Neural cell (in vitro differentiated cells): ENCODE results near the gene FH.

Experiments
- EZH2 ChIP-seq: fragments of 200-600, 300-800 bp; shearing (Covaris generic), sonication (generic); IDR thresholded peaks from 2 replicates; pipeline ENCODE4 v1.6.1; 2014; ENCODE audit warnings: antibody characterized with exemption, low read length, borderline replicate concordance, mild to moderate bottlenecking; ENCODE audit not compliant: insufficient read depth, poor library complexity, severe bottlenecking
- POLR2AphosphoS5 ChIP-seq: IDR thresholded peaks from 2 replicates; pipeline ENCODE4 v1.6.1; 2012
- TF ChIP-seq, protein P1 (sequence below): fragments of 450-650 bp; IDR thresholded peaks from 2 replicates; pipeline ENCODE4 v1.5.1; 2014; ENCODE audit warnings: antibody characterized with exemption, mild to moderate bottlenecking, moderate library complexity; ENCODE audit not compliant: poor library complexity, severe bottlenecking
- TF ChIP-seq, protein P2 (sequence below): IDR thresholded peaks from 2 replicates; pipeline ENCODE4 v1.6.1; 2012; ENCODE audit warnings: borderline replicate concordance

DNA sequence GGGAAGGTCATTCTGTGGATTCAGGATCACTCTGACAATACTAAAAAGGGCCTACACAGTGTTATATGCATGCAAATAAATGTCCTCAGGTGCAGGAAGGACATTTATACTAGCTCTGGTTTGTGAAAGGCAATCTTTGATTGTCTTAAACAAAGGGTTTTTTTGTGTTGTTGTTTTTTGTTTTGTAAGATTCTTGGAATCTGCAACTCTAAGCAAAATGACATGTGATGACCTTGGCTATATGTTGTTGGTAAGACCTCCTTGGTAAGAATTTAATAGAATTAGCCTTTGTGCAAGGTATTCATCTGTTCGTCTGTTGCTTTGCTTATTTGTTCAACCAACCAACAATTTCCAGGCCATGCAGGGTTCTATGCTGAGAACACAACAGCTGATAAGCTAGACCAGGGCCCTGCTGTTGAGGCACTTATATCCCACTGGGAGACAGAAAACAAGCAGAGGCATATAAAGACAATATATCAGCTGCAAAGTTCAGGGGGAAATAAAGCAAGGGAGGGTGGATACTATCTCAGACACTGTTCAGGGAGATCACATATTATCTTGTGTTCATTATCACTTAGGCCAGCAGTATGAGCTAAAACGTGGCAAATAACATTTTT is 60.3 kb downstream of the FH start:
- TF ChIP-seq, protein P1, sequence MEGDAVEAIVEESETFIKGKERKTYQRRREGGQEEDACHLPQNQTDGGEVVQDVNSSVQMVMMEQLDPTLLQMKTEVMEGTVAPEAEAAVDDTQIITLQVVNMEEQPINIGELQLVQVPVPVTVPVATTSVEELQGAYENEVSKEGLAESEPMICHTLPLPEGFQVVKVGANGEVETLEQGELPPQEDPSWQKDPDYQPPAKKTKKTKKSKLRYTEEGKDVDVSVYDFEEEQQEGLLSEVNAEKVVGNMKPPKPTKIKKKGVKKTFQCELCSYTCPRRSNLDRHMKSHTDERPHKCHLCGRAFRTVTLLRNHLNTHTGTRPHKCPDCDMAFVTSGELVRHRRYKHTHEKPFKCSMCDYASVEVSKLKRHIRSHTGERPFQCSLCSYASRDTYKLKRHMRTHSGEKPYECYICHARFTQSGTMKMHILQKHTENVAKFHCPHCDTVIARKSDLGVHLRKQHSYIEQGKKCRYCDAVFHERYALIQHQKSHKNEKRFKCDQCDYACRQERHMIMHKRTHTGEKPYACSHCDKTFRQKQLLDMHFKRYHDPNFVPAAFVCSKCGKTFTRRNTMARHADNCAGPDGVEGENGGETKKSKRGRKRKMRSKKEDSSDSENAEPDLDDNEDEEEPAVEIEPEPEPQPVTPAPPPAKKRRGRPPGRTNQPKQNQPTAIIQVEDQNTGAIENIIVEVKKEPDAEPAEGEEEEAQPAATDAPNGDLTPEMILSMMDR, result no peak
- TF ChIP-seq EZH2 (no peak), POLR2AphosphoS5 (no peak)
- TF ChIP-seq, protein P2, sequence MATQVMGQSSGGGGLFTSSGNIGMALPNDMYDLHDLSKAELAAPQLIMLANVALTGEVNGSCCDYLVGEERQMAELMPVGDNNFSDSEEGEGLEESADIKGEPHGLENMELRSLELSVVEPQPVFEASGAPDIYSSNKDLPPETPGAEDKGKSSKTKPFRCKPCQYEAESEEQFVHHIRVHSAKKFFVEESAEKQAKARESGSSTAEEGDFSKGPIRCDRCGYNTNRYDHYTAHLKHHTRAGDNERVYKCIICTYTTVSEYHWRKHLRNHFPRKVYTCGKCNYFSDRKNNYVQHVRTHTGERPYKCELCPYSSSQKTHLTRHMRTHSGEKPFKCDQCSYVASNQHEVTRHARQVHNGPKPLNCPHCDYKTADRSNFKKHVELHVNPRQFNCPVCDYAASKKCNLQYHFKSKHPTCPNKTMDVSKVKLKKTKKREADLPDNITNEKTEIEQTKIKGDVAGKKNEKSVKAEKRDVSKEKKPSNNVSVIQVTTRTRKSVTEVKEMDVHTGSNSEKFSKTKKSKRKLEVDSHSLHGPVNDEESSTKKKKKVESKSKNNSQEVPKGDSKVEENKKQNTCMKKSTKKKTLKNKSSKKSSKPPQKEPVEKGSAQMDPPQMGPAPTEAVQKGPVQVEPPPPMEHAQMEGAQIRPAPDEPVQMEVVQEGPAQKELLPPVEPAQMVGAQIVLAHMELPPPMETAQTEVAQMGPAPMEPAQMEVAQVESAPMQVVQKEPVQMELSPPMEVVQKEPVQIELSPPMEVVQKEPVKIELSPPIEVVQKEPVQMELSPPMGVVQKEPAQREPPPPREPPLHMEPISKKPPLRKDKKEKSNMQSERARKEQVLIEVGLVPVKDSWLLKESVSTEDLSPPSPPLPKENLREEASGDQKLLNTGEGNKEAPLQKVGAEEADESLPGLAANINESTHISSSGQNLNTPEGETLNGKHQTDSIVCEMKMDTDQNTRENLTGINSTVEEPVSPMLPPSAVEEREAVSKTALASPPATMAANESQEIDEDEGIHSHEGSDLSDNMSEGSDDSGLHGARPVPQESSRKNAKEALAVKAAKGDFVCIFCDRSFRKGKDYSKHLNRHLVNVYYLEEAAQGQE, result no peak
